ENCODE measurements around the gene WDR18. TPM values are rescaled to one million over a fixed set of nuclear protein-coding genes. Genes with fewer than 3 reads are reported as not detected.
"Not testable (repeated sequence)": the region's sequence is repeated elsewhere in the genome, so short reads cannot be mapped to it uniquely, and the experiment has no call there.

Gene WDR18
- total and polyA plus RNA-seq, 2 of the 4 experiments (the other 2 are of a cell fraction): 37.1 to 56.9 TPM

DNA sequence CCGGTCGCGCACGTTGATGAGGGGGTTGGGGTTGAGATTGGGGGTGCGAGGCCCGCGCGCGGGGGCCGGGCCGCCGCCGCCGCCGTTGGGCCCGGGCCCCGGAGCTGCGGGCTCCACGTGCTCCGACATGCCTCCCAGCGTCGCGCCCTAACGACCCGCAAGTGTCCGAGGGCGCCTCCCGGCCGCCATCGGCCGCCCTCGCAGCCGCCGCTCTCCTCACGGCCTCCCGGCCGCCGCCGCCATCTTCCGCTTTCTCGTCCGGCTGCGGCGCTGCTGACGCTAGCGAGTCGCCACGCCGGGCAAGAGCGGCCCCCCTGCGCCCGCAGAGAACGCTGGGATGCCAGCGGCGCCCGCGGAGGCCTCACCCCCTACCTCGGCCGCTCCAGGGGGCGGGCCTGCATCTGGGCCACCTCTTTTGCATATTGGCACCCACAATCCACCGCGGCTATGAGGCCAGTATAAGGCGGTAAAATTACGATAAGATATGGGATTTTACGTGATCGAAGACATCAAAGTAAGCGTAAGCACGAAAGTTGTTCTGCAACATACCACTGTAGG is 36.8 kb downstream of the WDR18 start, which contains the start of gene TMEM259 (continued):
- no peak for TF ChIP-seq BHLHE40 (IDR thresholded peaks at IDR 0.05; ENCODE audit: low read depth, low read length)

DNA sequence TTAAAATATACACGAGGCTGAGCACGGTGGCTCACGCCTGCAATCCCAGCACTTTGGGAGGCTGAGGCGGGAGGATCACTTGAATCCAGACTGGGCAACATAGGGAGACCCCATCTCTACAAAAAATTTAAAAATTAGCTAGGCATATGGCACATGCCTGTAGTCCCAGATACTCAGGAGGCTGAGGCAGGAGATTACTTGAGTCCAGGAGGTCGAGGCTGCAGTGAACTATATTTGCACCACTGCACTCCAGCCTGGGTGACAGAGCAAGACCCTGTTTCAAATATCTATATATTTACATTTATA is 39.7 kb downstream of the WDR18 start:
- H3K36me3 ChIP-seq (ENCODE audit: control insufficient read depth, insufficient read depth, low read length); H3K56ac ChIP-seq (ENCODE audit: extremely low read depth, insufficient read depth, low read length); DNase-seq; H3K27me3 ChIP-seq (ENCODE audit: control insufficient read depth, insufficient read depth, low read length); H3K4me2 ChIP-seq (ENCODE audit: low read depth, low read length); CTCF ChIA-PET; H3K9me1 ChIP-seq (ENCODE audit: insufficient read depth, low read length); H3K9ac ChIP-seq (ENCODE audit: low read depth, low read length); H4K8ac ChIP-seq (ENCODE audit: low read depth in 2 of 2, low read length in 2 of 2); H3K18ac ChIP-seq (ENCODE audit: low read depth, low read length); dilution Hi-C loops (cut with HindIII; ENCODE audit: low sequenced_read_pairs, unreplicated experiment); H2BK5ac ChIP-seq (ENCODE audit: low read depth, low read length, poor library complexity, severe bottlenecking); H3K9me3 ChIP-seq (ENCODE audit: control insufficient read depth, insufficient read depth, low read length); H4K91ac ChIP-seq (ENCODE audit: insufficient read depth, low read depth, low read length); intact Hi-C loops (cut with micrococcal nuclease); in situ Hi-C loops (cut with MboI; ENCODE audit: low sequenced_read_pairs); H4K5ac ChIP-seq (ENCODE audit: low read depth, low read length); H3K27ac ChIP-seq (ENCODE audit: insufficient read depth, low read length); H3K4ac ChIP-seq (ENCODE audit: low read depth, low read length); H2BK20ac ChIP-seq (ENCODE audit: low read depth, low read length); ATAC-seq (ENCODE audit: low read depth); BruUV-seq (replicated peaks); H2AK9ac ChIP-seq (replicated peaks; ENCODE audit: low read depth, low read length, poor library complexity); H3K14ac ChIP-seq (replicated peaks; ENCODE audit: low read depth, low read length); H3K4me3 ChIP-seq (ENCODE audit: insufficient read depth, low read depth, low read length); H2AFZ ChIP-seq (replicated peaks; ENCODE audit: low read length, poor library complexity); H2BK15ac ChIP-seq (ENCODE audit: low read depth, low read length); H2AK5ac ChIP-seq (ENCODE audit: low read depth, low read length); POLR2A ChIA-PET (ENCODE audit: unreplicated experiment); H3K23ac ChIP-seq (ENCODE audit: low read depth, low read length); H2BK120ac ChIP-seq (ENCODE audit: low read depth, low read length): not testable (repeated sequence)
- no CpG with 5 or more reads among the region's 5 CpGs for WGBS, 2 experiments (ENCODE audit: extremely low coverage in 2 of 2, insufficient read length in 1 of 2)
- Histone ChIP-seq H3K79me1 (ENCODE audit: low read depth in 1 of 2, low read length in 2 of 2) (peaks cover 0 to 22% of the 10 kb centered on the region in 2 experiments; a peak in 3 of 4 replicates), H4K20me1 (ENCODE audit: insufficient read depth, low read length) (peaks cover 41% of the 10 kb centered on the region), H3K4me1 (ENCODE audit: control insufficient read depth, insufficient read depth, low read length) (peaks cover 13% of the 10 kb centered on the region)

DNA sequence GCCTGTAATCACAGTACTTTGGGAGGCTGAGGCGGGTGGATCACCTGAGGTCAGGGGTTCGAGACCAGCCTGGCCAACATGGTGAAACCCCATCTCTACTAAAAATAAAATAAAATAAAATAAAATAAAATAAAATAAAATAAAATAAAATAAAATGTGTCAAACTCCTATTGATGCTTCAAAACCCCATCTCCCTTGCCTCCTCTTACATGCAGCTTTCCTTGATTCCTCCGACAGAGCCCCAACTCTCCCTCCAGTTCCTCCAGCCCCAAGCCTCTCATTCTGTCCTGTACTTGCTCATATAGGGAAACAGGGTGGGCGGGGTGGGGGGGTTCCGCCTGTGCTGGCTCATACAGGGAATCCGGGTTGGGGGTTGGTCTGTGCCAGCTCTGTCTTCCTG is 40.9 kb downstream of the WDR18 start:
- dilution Hi-C loops (cut with HindIII; ENCODE audit: low sequenced_read_pairs, unreplicated experiment); H3K9me1 ChIP-seq (ENCODE audit: insufficient read depth, low read length); H3K23ac ChIP-seq (ENCODE audit: low read depth, low read length); in situ Hi-C loops (cut with MboI; ENCODE audit: low sequenced_read_pairs); H3K4me3 ChIP-seq (ENCODE audit: insufficient read depth, low read depth, low read length); H3K4ac ChIP-seq (ENCODE audit: low read depth, low read length); ATAC-seq (ENCODE audit: low read depth); BruUV-seq (replicated peaks); CTCF ChIA-PET; DNase-seq; H4K91ac ChIP-seq (ENCODE audit: insufficient read depth, low read depth, low read length); H3K14ac ChIP-seq (replicated peaks; ENCODE audit: low read depth, low read length); H3K9me3 ChIP-seq (ENCODE audit: control insufficient read depth, insufficient read depth, low read length); POLR2A ChIA-PET (ENCODE audit: unreplicated experiment); H3K4me2 ChIP-seq (ENCODE audit: low read depth, low read length); H3K56ac ChIP-seq (ENCODE audit: extremely low read depth, insufficient read depth, low read length); H3K9ac ChIP-seq (ENCODE audit: low read depth, low read length); H3K27me3 ChIP-seq (ENCODE audit: control insufficient read depth, insufficient read depth, low read length); H2BK20ac ChIP-seq (ENCODE audit: low read depth, low read length); H4K8ac ChIP-seq (ENCODE audit: low read depth in 2 of 2, low read length in 2 of 2); H2AK9ac ChIP-seq (replicated peaks; ENCODE audit: low read depth, low read length, poor library complexity); H2BK15ac ChIP-seq (ENCODE audit: low read depth, low read length); H4K5ac ChIP-seq (ENCODE audit: low read depth, low read length); H2BK5ac ChIP-seq (ENCODE audit: low read depth, low read length, poor library complexity, severe bottlenecking); H2AK5ac ChIP-seq (ENCODE audit: low read depth, low read length); H2AFZ ChIP-seq (replicated peaks; ENCODE audit: low read length, poor library complexity); H3K18ac ChIP-seq (ENCODE audit: low read depth, low read length); H2BK120ac ChIP-seq (ENCODE audit: low read depth, low read length); H3K27ac ChIP-seq (ENCODE audit: insufficient read depth, low read length): not testable (repeated sequence)
- peaks cover 41% of the 10 kb centered on the region for H4K20me1 ChIP-seq (ENCODE audit: insufficient read depth, low read length)
- WGBS, 2 experiments (ENCODE audit: extremely low coverage in 2 of 2, insufficient read length in 1 of 2): no CpG with 5 or more reads among the region's 6 CpGs
- intact Hi-C loops (cut with micrococcal nuclease): loop anchor here (5.0 kb wide), 1 partner anchor 77 kb away; the partner anchor contains the start of gene GPX4
- peaks cover 0 to 18% of the 10 kb centered on the region in 2 experiments; a peak in 3 of 4 replicates for H3K79me1 ChIP-seq (ENCODE audit: low read depth in 1 of 2, low read length in 2 of 2)
- peaks cover 11% of the 10 kb centered on the region for H3K36me3 ChIP-seq (ENCODE audit: control insufficient read depth, insufficient read depth, low read length)
- peaks cover 10% of the 10 kb centered on the region for H3K4me1 ChIP-seq (ENCODE audit: control insufficient read depth, insufficient read depth, low read length)
